Measurements from ENCODE around the gene ARHGAP1. TPM values are rescaled to one million over a fixed set of nuclear protein-coding genes. Genes with fewer than 3 reads are reported as not detected.
A peak's percentile ranks its signal among the peaks of the same experiment; 100 is the strongest.

ARHGAP1 gene
- total RNA-seq, 1 experiment from 2014 or later = 65.4 TPM

GRCh38 chr11:46677991-46678740, 22.3 kb downstream of the ARHGAP1 start:
- Mint-ChIP-seq H3K4me1 (ENCODE audit: low read depth, unreplicated experiment) (no peaks in the 10 kb centered on the region), H3K4me3 (ENCODE audit: low read depth, unreplicated experiment) (no peak overlapping the region), H3K36me3 (ENCODE audit: insufficient read depth, unreplicated experiment) (peaks cover 42% of the 10 kb centered on the region), H3K27ac (ENCODE audit: unreplicated experiment) (no peak overlapping the region), H3K9me3 (ENCODE audit: low read depth, unreplicated experiment) (no peaks in the 10 kb centered on the region), H3K27me3 (ENCODE audit: unreplicated experiment) (no peaks in the 10 kb centered on the region)
- DNase-seq = no peak
- TF ChIP-seq, protein P1, sequence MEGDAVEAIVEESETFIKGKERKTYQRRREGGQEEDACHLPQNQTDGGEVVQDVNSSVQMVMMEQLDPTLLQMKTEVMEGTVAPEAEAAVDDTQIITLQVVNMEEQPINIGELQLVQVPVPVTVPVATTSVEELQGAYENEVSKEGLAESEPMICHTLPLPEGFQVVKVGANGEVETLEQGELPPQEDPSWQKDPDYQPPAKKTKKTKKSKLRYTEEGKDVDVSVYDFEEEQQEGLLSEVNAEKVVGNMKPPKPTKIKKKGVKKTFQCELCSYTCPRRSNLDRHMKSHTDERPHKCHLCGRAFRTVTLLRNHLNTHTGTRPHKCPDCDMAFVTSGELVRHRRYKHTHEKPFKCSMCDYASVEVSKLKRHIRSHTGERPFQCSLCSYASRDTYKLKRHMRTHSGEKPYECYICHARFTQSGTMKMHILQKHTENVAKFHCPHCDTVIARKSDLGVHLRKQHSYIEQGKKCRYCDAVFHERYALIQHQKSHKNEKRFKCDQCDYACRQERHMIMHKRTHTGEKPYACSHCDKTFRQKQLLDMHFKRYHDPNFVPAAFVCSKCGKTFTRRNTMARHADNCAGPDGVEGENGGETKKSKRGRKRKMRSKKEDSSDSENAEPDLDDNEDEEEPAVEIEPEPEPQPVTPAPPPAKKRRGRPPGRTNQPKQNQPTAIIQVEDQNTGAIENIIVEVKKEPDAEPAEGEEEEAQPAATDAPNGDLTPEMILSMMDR (IDR thresholded peaks at IDR 0.05; ENCODE audit: unreplicated experiment) = no peak
- no TSS peak for BruUV-seq (replicated peaks)
- intact Hi-C loops (cut with micrococcal nuclease; ENCODE audit: unreplicated experiment) = no loop called here
- CTCF ChIA-PET = no interaction called here

- TF ChIP-seq, protein P1 (IDR thresholded peaks at IDR 0.05; ENCODE audit: unreplicated experiment) = no peak
- H3K4me3 Mint-ChIP-seq (ENCODE audit: low read depth, unreplicated experiment) = no peak overlapping the region
- H3K27ac Mint-ChIP-seq (ENCODE audit: unreplicated experiment) = no peak overlapping the region
- TSS peak; percentile 65 for BruUV-seq (replicated peaks)
- peaks cover 48% of the 10 kb centered on the region for H3K36me3 Mint-ChIP-seq (ENCODE audit: insufficient read depth, unreplicated experiment)
- intact Hi-C loops (cut with micrococcal nuclease; ENCODE audit: unreplicated experiment) = no loop called here
- H3K9me3 Mint-ChIP-seq (ENCODE audit: low read depth, unreplicated experiment) = no peaks in the 10 kb centered on the region
- H3K4me1 Mint-ChIP-seq (ENCODE audit: low read depth, unreplicated experiment) = no peaks in the 10 kb centered on the region
- CTCF ChIA-PET = no interaction called here
- no peaks in the 10 kb centered on the region for H3K27me3 Mint-ChIP-seq (ENCODE audit: unreplicated experiment)
- DNase-seq = no peak
Observed at GRCh38 chr11:46677169-46677568, 23.2 kb downstream of the ARHGAP1 start.

- TF ChIP-seq, protein P1 (IDR thresholded peaks at IDR 0.05; ENCODE audit: unreplicated experiment) = no peak
- no peak for DNase-seq
- BruUV-seq (replicated peaks) = no TSS peak
- H3K9me3 Mint-ChIP-seq (ENCODE audit: low read depth, unreplicated experiment) = no peaks in the 10 kb centered on the region
- intact Hi-C loops (cut with micrococcal nuclease; ENCODE audit: unreplicated experiment) = no loop called here
- H3K4me3 Mint-ChIP-seq (ENCODE audit: low read depth, unreplicated experiment) = no peak overlapping the region
- H3K4me1 Mint-ChIP-seq (ENCODE audit: low read depth, unreplicated experiment) = no peaks in the 10 kb centered on the region
- no peak overlapping the region for H3K27ac Mint-ChIP-seq (ENCODE audit: unreplicated experiment)
- H3K27me3 Mint-ChIP-seq (ENCODE audit: unreplicated experiment) = no peaks in the 10 kb centered on the region
- CTCF ChIA-PET = interaction anchor here (0.6 kb wide), 1 partner anchor 10 kb away, joined by 3 read pairs; no protein-coding TSS in a partner anchor
- peaks cover 48% of the 10 kb centered on the region for H3K36me3 Mint-ChIP-seq (ENCODE audit: insufficient read depth, unreplicated experiment)
Observed at GRCh38 chr11:46676436-46677158, 23.8 kb downstream of the ARHGAP1 start.

DNA sequence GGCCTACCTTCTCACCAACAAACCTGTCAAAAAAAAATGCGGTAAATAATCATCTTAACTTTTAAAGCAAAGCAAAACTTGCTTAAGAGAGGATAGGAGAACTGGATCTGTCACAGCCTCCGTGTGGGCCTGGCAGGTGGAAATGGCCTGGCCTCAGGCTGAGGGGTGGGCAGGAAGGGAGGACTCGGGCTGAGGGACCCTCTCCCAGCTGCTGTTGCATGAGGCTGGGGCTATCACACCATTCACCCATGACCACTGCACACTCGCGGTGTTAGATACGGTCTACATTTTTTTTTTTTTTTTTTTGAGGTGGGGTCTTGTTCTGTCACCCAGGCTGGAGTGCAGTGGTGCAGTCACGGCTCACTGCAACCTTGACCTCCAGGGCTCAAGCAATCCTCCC, 24.5 kb downstream of the ARHGAP1 start:
- peaks cover 46% of the 10 kb centered on the region for H3K36me3 Mint-ChIP-seq (ENCODE audit: insufficient read depth, unreplicated experiment)
- no peaks in the 10 kb centered on the region for H3K27me3 Mint-ChIP-seq (ENCODE audit: unreplicated experiment)
- intact Hi-C loops (cut with micrococcal nuclease; ENCODE audit: unreplicated experiment) = no loop called here
- DNase-seq = no peak
- TF ChIP-seq, protein P1 (IDR thresholded peaks at IDR 0.05; ENCODE audit: unreplicated experiment) = no peak
- H3K4me1 Mint-ChIP-seq (ENCODE audit: low read depth, unreplicated experiment) = no peaks in the 10 kb centered on the region
- CTCF ChIA-PET = interaction anchor here (0.6 kb wide), 1 partner anchor 9 kb away, joined by 3 read pairs; no protein-coding TSS in a partner anchor
- no peak overlapping the region for H3K4me3 Mint-ChIP-seq (ENCODE audit: low read depth, unreplicated experiment)
- no TSS peak for BruUV-seq (replicated peaks)
- no peak overlapping the region for H3K27ac Mint-ChIP-seq (ENCODE audit: unreplicated experiment)
- no peaks in the 10 kb centered on the region for H3K9me3 Mint-ChIP-seq (ENCODE audit: low read depth, unreplicated experiment)

Data from Calu3 (cell line).